NB4 (cell line): ENCODE measurements around the gene STAMBPL1.

Source experiments
- CTCF ChIP-seq: IDR thresholded peaks from one replicate; pipeline ENCODE4 v1.5.1; 2012; ENCODE audit warnings: low read depth, low read length
- MAX ChIP-seq: IDR thresholded peaks from 2 replicates; pipeline ENCODE4 v1.6.1; 2011; ENCODE audit warnings: low read depth, low read length
- MYC ChIP-seq: IDR thresholded peaks from 2 replicates; pipeline ENCODE4 v1.6.1; 2011; ENCODE audit warnings: low read depth, low read length
- POLR2A ChIP-seq: IDR thresholded peaks from 2 replicates; pipeline ENCODE4 v1.6.1; 2011; ENCODE audit warnings: mild to moderate bottlenecking; ENCODE audit not compliant: insufficient read length; ENCODE audit errors: extremely low read depth

- no peak for TF ChIP-seq CTCF
- TF ChIP-seq POLR2A: no peak
- no peak for TF ChIP-seq MAX
- TF ChIP-seq MYC: no peak
Measured at GRCh38 chr10:88960802-88961201, 80.8 kb downstream of the STAMBPL1 start.
